Left colon (tissue), 2 donors: ENCODE measurements around the gene IL17RB. TPM values are rescaled to one million over a fixed set of nuclear protein-coding genes. Genes with fewer than 3 reads are reported as not detected.

Experiments used
- ATAC-seq: fragments of 200-7000 bp; cut with Tn5 transposase; one replicate; pipeline ENCODE4 v1.9.1; 2020; ENCODE audit warnings: mild to moderate bottlenecking, moderate library complexity
- DNase-seq, 2 donors: peaks; one replicate each; pipeline ENCODE4 v3.0.0-alpha.2; 2020
- intact Hi-C, 2 donors: fragments of 100-400 bp; cut with DNase I in 1 of 2; cut with micrococcal nuclease in 1 of 2; formaldehyde crosslinking; loops; one replicate each; pipeline versions ENCODE4 v1.11.2 to v1.14.0; 2022; cut with DNase I, micrococcal nuclease
- total RNA-seq, 2 donors: library from RNA; stranded (reverse); fragmentation: NEBNext Ultra II Directional; extraction: Animal tissue kit (Norgen Biotek cat#: 25700); gene quantifications; one replicate each; pipeline ENCODE4 v1.2.1, GENCODE V29; 2021
- donor health status: DM: no; HTN: no; CAD: no.
- donor health status: DM: yes; HTN: yes; CAD: no.

Gene IL17RB
- total RNA-seq, 2 donors from 2014 or later = 10.9 to 15.6 TPM

GRCh38 chr3:53888232-53888631 is 41.9 kb downstream of the IL17RB start:
- ATAC-seq = no peak
- DNase-seq = no peak
- intact Hi-C loops = no loop called here

DNA sequence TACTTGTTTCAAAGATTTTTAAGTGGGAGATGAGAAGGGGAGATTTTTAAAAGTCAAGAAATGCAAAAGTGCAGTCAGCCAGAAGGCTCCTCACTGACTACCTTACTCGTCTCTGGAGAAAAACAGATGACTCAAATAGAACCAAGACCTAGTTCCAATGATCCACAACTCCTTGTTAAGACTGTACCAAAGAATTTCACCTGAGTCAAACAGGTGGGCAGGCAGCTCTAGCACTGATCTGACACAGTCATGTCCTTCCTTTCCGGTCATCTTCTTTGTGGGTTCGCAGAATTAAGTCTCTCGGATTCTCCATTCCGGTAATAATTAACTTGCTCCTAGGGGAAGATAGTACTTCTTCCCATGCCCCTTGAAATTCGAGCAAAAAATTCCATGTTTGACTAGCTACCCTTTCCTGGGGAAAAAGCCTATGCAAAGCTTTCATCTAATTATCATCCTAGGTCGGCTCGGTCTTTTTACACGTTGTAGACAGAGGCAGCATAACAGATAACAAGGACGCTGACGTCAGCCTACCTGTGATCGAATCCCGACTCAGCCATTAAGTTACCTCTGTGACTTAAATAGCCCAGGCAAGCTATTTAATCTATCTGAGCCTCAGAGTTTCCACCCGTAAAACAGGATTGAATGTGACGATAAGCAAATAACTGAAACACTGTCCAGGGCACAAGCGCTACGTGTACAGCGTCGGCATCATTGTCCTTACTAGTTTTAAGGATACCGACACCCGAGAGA is 44.5 kb downstream of the IL17RB start:
- peak; percentile 52 for ATAC-seq
- intact Hi-C loops = no loop called here
- DNase-seq = peak; percentile 59 to 66

DNA sequence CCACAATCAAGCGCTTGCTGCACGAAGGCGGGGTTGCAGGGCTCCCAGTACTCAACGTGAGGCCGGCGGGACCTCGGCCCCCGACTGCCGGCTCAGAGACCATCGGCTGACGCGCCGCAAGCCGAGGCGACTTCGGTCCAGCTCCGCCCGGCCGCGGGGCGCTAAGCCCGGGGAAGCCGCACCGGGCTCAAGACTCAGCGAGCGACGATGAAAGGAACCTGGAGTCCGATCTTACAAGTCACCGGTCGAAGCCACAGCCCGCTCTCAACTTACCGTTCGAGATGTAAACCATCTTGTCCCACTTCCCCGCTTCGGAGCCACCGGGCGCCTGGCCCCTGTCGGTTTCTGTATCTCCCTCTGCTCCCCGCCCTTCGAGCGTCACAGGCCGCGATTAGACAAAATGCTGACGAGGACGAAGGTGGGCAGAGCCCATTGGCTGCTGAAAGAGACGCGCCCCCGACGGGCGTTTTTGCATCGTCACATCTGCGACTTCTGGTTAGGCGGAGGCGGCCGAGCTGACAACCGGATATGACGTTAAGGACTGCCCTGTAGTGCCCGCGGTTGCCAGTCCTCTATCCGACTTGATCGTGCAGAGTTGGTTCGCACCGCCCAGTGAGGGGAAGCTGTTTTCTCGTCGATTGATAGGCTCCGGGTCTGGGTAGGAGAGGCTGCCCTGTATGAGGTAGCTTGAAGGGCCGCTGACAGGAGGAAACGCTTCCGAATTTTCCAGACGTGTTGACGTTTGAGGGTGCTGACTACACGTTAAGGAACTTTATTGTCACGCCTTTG is 45.3 kb downstream of the IL17RB start, which contains the start of gene SELENOK:
Gene SELENOK (minus strand): TSS at position 363 of the 789 bp plus-strand sequence.
- peak; percentile 91 for ATAC-seq
- intact Hi-C loops = no loop called here
- DNase-seq = peak; percentile 98 to 99

- intact Hi-C loops = no loop called here
- no peak for ATAC-seq
- DNase-seq = peak in 1 of 2 donors; percentile 12
These were observed 45.9 kb downstream of the IL17RB start for GRCh38 chr3:53892286-53892637.

GRCh38 chr3:53899750-53900149 is 53.4 kb downstream of the IL17RB start:
- peak; percentile 18 for ATAC-seq
- DNase-seq = no peak
- intact Hi-C loops = no loop called here

GRCh38 chr3:53900666-53901331 is 54.4 kb downstream of the IL17RB start:
- DNase-seq (peak; percentile 25 to 66), ATAC-seq (peak; percentile 99)
- intact Hi-C loops = no loop called here

- intact Hi-C loops = no loop called here
- ATAC-seq (no peak), DNase-seq (no peak)
These were observed 55.7 kb downstream of the IL17RB start for GRCh38 chr3:53902067-53902466.

DNA sequence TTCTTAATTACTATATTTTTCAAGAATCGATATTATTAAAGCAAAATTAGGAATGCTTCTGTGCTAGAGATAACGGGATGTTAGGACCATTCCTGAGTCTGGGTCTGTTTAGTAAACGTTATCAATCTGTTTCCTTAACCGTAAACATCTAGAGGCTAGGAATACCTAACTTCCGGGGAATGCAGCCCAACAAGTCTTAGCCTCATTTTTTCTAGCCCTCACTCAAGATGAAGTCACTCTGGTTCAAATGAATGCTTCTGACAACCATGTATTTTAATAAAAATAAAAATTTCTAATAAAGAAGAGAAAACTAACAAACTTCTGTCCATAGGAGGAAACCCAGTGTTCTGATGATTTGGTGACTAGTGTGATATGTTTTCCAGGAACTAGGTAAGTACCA is 56.3 kb downstream of the IL17RB start:
- DNase-seq = no peak
- no peak for ATAC-seq
- intact Hi-C loops = no loop called here

GRCh38 chr3:53913401-53913800 is 67.0 kb downstream of the IL17RB start:
- ATAC-seq (peak; percentile 58), DNase-seq (peak in 1 of 2 donors; percentile 25)
- intact Hi-C loops = no loop called here

Other genes with a start within 250 kb of the IL17RB start
- gene CHDH, start 149 bp upstream of the IL17RB start, total RNA-seq = 10 to 100 TPM; 30.6 to 34.1 TPM
- gene ACTR8, start 35.6 kb downstream of the IL17RB start, total RNA-seq = 10 to 100 TPM; 19.0 to 27.7 TPM
- gene SELENOK, start 45.3 kb downstream of the IL17RB start, total RNA-seq = 10 to 100 TPM; 44.2 to 53.4 TPM